Activated CD4-positive, CD25-positive, alpha-beta regulatory T cell treated with anti-CD3 and anti-CD28 coated beads, Interleukin-2, amount 50 U/mL, for 16 hours (primary cell): ENCODE measurements around the gene SLC44A1.
"Not testable (repeated sequence)": the region's sequence is repeated elsewhere in the genome, so short reads cannot be mapped to it uniquely, and the experiment has no call there.

ENCODE experiments used
- DNase-seq: peaks from one replicate; pipeline ENCODE4 v3.0.0-alpha.2; 2020; ENCODE audit warnings: low read depth, low spot score

SLC44A1 gene

DNA sequence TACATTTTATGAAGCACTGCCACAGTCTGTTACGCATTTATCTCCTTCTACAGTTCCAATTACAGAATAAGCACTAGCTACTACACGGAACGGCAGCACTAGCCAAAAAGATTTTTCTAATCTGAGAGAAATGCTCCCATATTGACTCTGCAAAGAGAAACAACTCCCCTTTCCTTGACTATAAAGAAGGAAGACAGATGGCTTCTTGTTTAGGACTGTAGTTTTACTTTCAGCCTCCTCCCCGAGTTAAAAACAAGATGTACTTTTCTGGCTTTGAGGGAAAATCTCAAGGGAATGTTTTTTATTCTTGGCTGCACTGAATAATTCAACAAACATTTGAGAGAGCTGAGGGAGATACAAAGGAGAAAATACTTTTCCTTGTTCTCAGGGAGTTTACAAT, 1.9 kb upstream of the SLC44A1 start:
- DNase-seq = no peak

- DNase-seq = no peak
Measured at GRCh38 chr9:105243015-105243686, 1.3 kb upstream of the SLC44A1 start.

GRCh38 chr9:105244734-105245028, 230 bp downstream of the SLC44A1 start:
- peak; percentile 6 for DNase-seq

DNA sequence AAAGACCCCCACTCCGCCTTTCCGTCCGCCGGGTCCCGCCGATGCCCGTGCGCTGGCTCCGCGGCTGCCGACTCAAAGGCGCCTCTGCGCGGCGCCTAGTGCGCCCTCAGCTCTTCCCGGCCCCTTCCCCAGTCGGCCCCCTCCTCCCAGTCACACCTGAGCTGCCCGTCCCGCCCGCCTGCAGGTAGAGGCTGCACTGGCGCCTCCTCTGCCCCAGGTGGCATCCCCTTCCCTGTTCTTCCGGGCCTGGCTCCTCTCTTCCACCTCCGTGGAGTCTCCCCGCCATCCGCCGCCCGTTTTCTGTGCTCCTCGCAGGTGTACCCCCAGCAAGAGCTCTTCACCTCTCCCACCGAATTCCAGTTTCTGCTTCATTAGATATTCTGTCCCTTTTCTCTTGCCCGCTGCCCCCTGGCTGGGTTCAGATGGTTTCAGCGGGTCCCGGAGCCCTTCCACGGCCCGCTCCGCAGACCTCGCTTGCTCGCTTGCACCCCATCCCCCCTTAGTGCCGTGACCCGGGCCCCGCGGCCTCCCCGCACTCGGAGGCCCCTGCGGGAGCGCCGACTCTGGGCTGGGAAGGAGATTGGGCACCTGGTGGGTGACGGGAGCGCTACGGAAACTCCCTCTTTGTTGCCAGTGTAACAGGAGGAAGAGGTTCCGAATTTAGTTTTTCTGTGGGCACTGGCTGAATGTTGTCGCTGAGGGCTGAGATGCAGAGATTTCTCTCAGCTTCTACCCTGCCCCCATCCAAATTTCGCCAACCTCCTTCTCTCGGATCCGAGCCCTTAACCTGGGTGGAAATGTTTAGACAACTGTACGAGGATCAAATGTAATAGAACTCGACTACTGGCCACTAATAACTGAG, 809 bp downstream of the SLC44A1 start:
- peak; percentile 8 for DNase-seq

DNA sequence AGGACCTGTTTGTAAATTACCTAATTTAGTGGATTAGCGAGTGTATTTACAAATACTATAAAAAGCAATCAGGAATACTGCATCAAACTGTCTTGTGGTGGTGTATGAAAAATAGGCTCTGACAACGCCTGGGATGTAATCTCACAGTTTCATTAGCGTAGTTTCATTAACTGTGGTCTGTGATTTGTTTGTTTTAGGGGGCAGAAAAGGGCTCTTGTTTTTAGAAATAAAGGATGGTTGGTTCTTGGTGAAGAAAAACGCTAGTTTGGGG, 1.4 kb downstream of the SLC44A1 start:
- DNase-seq = no peak

DNA sequence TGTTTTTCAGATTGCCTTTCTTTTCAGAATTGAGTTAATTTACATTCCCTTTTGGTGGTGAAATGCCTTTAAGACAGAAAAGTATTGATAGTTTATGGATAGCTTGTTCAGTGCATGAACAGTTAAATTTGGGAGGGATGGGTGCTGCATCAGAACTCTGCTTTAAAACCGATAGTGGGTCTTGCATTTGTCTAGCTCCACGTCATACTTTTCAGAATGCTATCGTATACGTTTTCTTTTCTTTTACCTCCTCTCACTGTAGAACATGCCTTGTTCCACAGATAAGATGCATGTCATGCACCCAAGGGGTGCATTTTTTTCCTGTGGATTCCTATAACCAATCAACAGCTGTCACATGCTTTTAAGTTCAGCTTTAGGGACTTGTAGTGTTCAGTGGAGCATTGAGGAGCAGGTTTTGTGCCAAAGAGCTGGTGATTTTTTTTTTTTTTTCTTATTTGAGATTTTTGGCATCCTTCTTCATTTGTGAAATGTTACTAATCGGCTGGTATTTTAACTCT, 2.3 kb downstream of the SLC44A1 start:
- no peak for DNase-seq

GRCh38 chr9:105248691-105249090, 4.2 kb downstream of the SLC44A1 start:
- DNase-seq = no peak

- DNase-seq = no peak
Measured at GRCh38 chr9:105251133-105251532, 6.7 kb downstream of the SLC44A1 start.

DNA sequence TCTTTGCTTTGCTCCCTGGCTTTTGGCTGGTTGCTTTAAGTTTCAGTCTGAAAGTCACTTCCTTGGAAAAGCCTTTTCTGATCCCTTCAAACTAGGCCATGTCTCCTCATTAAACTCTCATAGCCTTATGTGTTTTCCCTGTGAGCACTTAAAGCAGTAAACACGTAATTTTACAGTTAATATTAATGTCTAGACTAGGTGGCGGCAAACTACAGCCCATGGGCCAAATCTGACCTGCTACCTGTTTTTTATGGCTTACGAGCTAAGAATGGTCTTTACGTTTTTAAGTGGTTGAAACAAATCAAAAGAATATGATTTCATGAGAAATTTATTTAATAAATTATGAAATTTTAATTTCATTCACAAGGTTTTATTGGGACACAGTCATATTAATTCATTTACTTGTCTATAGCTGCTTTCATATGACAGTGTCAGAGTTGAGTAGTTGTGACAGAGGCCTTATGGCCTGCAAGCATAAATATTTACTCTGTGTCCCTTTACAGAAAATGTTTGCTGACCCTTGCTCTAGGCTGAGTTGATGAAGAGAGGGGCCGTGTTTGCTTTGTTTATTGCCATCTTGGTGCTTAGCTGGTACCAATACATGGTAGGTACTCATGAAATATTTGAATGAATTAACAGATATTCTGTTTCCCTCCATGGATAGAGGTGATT, 7.4 kb downstream of the SLC44A1 start:
- no peak for DNase-seq

DNA sequence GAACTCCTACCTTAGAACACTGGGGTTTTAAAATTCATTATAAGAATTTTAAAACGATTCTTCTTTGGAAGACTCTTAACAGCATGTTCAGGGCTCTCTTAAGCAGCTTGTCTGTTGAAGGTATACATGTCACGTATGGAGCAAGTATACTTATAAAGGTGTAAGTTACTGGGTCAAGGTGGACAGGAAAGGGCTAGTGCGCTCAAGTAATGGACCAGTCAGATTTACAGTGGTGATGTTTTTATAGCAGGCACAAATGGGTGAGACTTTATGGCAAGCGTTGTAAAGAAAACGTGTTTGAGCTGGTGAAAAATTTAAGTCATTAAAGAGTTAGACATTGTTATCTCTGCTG, 7.9 kb downstream of the SLC44A1 start:
- no peak for DNase-seq

DNA sequence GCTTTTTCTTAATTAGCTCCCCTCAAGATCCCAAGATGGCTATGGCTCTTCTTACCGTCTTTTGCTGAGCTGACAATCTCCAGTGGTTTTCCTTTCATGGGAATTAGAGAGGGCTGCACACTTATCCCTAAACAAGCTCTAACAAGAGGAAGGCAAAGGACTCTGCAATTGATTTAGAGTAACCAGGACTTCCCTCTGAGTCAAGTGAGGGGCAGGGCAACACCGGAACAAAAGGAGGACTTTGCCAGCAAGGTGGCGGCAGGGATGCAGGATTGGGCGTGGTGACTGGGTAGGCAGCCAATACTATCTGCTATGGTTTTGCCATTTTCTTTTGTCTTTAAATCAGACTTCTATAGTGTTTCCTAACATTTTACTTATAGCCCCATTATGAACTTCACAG, 9.8 kb downstream of the SLC44A1 start:
- no peak for DNase-seq

DNA sequence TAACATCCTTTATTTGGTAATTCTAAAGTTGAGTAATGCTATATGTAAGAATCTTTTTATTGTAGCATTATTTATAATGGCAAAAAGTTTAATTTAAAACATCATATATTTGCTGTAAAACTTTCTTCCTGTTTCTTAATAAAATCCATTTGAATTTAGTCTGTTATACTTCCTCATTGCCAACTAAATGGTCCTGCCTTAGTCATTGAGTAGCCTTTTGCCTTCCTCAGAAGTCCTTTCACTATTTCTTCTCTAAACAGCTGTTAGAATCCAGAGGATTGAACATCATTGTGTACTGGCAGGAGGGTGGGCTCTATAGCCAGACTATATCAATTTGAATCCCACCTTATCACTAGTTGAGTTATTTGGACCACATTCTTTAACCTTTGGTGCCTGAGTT, 11.0 kb downstream of the SLC44A1 start:
- no peak for DNase-seq

DNA sequence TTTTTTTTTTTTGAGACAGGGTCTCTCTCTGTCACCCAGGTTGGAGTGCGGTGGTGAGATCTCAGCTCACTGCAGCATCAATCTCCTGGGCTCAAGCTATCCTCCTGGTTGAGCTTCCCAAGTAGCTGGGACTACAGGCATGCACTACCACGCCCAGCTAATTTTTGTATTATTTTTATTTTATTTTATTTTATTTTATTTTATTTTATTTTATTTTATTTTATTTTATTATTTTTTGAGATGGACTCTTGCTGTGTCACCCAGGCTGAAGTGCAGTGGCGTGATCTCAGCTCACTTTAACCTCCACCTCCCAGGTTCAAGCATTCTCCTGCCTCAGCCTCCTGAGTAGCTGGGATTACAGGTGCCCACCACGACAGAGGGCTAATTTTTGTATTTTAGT, 12.1 kb downstream of the SLC44A1 start:
- DNase-seq = not testable (repeated sequence)

DNA sequence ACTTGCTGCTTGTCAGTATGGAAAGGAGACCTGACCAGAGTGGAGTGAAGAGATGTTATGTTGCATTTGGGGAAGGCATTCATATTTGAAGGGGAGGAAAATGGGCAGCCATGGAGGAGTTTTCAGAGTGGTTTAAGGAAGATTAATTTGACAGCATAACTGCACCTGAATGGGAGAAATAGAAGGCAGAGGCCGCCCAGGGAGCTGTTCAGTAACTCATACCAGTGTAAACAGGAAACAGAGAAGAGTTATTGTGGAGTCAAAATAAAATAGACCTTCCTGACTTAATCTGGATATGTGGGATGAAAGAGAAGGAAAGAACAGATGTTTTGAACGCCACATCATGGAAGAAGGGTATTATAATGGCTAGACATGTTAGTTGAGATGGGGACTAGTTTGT, 13.4 kb downstream of the SLC44A1 start:
- no peak for DNase-seq

DNA sequence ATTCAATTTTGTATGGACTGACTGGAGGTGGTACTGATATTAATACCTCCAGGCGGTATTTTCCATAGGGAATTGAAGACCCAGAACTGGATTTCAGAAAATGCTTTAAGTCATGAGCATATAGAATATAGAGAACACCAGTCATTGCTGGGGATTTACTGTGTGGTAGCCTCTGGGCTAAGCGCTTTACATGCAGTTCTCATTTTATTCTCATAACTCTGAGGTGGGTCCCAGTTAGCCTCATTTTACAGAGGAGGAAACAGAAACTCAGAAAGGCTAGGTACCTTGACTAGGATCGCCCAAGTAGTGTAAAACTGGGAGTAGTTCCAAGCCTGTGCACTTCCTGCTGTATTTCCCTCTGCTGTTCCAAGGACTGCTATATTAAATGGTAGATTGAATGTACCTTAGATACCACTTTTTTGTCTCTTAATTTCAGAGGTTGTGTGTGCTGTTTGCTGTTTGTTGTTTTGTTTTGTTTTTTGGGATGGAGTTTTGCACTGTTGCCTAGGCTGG, 13.8 kb downstream of the SLC44A1 start:
- DNase-seq = no peak

DNA sequence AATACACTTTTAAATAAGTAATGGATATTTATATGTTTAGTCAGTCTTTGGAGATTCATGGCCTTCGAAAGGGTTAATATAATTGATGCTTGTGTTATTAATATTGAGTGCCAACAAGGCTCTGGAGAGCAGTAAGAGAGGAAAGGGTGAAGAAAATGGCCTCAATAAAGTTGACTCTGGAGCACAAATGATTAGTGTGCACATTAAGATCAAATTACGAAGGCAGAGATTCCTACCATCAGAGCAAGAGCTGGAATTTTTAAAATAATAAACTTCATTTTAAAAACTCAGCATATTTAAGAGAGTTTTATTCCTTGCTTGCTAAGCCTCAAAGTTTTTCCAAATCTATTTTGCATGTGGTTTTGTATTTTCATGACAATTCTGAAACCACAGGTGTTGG, 14.8 kb downstream of the SLC44A1 start:
- no peak for DNase-seq

GRCh38 chr9:105259731-105260612, 15.5 kb downstream of the SLC44A1 start:
- DNase-seq = no peak

DNA sequence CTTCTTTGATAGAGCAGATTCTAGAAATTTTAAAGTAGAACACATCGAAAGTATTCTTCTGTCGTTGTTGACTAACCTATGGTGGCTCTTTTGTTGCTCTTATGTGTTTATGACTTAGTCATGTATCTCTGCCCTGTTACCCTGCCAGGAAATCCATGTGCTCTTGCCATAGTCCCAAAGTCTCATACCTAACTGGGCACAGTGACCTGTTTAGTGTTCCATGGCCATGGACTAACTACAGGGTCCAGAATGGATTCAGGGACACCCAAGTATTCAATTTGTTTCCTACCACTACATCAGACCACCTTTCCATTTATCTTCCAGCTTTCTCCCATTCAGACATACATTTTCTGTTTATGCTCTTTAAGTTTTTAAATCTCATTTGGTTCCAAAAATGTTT, 18.0 kb downstream of the SLC44A1 start:
- DNase-seq = no peak

GRCh38 chr9:105264380-105264779, 19.9 kb downstream of the SLC44A1 start:
- no peak for DNase-seq

DNA sequence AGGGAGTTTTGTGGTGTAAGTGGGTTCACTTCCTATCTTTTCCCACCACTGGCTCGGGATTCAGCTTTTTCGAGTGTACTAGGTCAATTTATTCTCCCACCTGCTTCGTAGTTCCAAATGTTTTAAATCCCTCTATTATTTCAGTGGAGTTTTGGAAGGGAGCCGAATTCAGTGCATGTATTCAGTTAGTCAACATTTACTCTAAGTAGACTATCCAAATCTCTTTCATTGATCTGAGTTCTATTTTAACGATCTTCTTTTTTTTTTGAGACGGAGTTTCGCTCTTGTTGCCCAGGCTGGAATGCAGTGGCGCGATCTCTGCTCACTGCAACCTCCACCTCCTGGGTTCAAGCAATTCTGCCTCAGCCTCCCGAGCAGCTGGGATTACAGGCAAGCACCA, 23.8 kb downstream of the SLC44A1 start:
- not testable (repeated sequence) for DNase-seq

DNA sequence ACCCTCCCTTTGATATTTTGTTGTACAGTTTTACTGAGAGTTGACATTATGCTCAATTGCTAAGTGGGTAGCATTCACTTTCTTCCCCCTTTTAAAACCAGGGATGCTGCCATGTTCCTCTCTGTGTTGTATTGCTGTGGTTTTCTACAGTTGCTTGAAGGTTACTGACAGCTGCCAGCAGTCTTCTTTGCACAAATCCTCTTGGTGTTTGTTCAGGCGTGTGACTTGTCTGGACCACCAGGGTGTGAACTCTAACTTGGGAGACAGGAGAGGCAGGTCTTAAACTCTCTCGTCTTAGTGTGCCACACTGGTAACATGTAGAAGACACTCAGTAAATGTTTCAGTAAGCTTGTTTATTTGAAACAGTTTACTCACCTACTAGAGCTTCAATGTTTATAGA, 25.1 kb downstream of the SLC44A1 start:
- no peak for DNase-seq

- DNase-seq = no peak
Measured at GRCh38 chr9:105270711-105271110, 26.3 kb downstream of the SLC44A1 start.
